Neuronal stem cell (in vitro differentiated cells): Measurements from ENCODE around the gene DEGS2.

Experiments
- DNase-seq: peaks from one replicate; pipeline ENCODE4 v3.0.0-alpha.2; 2013; ENCODE audit warnings: low spot score
- H2AFZ ChIP-seq: one replicate; pipeline ENCODE4 v1.6.1; 2013; ENCODE audit warnings: mild to moderate bottlenecking, low read length, inconsistent platforms
- H2AK5ac ChIP-seq: 2 replicates; pipeline ENCODE4 v1.6.1; 2013; ENCODE audit warnings: low read depth, mild to moderate bottlenecking, inconsistent platforms, low read length, moderate library complexity, mixed read lengths
- H2BK120ac ChIP-seq: 2 replicates; pipeline ENCODE4 v1.6.1; 2013; ENCODE audit warnings: low read depth, mild to moderate bottlenecking, inconsistent platforms, low read length, moderate library complexity, mixed read lengths
- H2BK12ac ChIP-seq: one replicate; pipeline ENCODE4 v1.6.1; 2013; ENCODE audit warnings: low read length, inconsistent platforms
- H2BK15ac ChIP-seq: 2 replicates; pipeline ENCODE4 v1.6.1; 2013; ENCODE audit warnings: mild to moderate bottlenecking, low read length, inconsistent platforms, mixed read lengths
- H2BK5ac ChIP-seq: one replicate; pipeline ENCODE4 v1.6.1; 2013; ENCODE audit warnings: inconsistent platforms, mild to moderate bottlenecking, low read length, moderate library complexity
- H3K14ac ChIP-seq: one replicate; pipeline ENCODE4 v1.6.1; 2013; ENCODE audit warnings: low read length, inconsistent platforms
- H3K18ac ChIP-seq: 2 replicates; pipeline ENCODE4 v1.6.1; 2013; ENCODE audit warnings: low read length, inconsistent platforms
- H3K23ac ChIP-seq: 2 replicates; pipeline ENCODE4 v1.6.1; 2013; ENCODE audit warnings: low read depth, mild to moderate bottlenecking, mixed read lengths, low read length, inconsistent platforms; ENCODE audit not compliant: poor library complexity
- H3K27ac ChIP-seq: replicated peaks from 3 replicates; pipeline ENCODE4 v1.5.1; 2013; ENCODE audit warnings: low read length, inconsistent platforms
- H3K27me3 ChIP-seq, 3 experiments: 2 replicates each; pipeline ENCODE4 v1.6.1; 2013; ENCODE audit warnings: low read length in 3 of 3, mild to moderate bottlenecking in 2 of 3, inconsistent platforms in 1 of 3, low read depth in 1 of 3, mixed read lengths in 1 of 3, moderate library complexity in 1 of 3; ENCODE audit not compliant: control insufficient read depth in 3 of 3, insufficient read depth in 3 of 3
- H3K36me3 ChIP-seq, 2 donors: replicated peaks in 1 of 2; 2 replicates each; pipeline ENCODE4 v1.6.1; 2013; ENCODE audit warnings: low read length in 2 of 2; ENCODE audit not compliant: control insufficient read depth in 2 of 2, insufficient read depth in 2 of 2
- H3K4ac ChIP-seq: 2 replicates; pipeline ENCODE4 v1.6.1; 2013; ENCODE audit warnings: inconsistent platforms, mild to moderate bottlenecking, low read length, moderate library complexity
- H3K4me1 ChIP-seq, 2 donors: 1 replicate in 1 of 2; 2 replicates in 1 of 2; pipeline ENCODE4 v1.6.1; 2013; ENCODE audit warnings: low read length in 2 of 2, low read depth in 1 of 2; ENCODE audit not compliant: control insufficient read depth in 2 of 2, insufficient read depth in 1 of 2
- H3K4me2 ChIP-seq: one replicate; pipeline ENCODE4 v1.6.1; 2013; ENCODE audit warnings: mild to moderate bottlenecking, low read length, inconsistent platforms; ENCODE audit not compliant: insufficient read depth, poor library complexity, severe bottlenecking
- H3K4me3 ChIP-seq, 2 donors: 2 replicates each; pipeline ENCODE4 v1.5.1; 2013; ENCODE audit warnings: low read length in 2 of 2, mild to moderate bottlenecking in 2 of 2, inconsistent platforms in 1 of 2, moderate library complexity in 1 of 2
- H3K79me1 ChIP-seq: one replicate; pipeline ENCODE4 v1.6.1; 2013; ENCODE audit warnings: low read depth, mild to moderate bottlenecking, inconsistent platforms, low read length, moderate library complexity
- H3K9ac ChIP-seq: one replicate; pipeline ENCODE4 v1.6.1; 2013; ENCODE audit warnings: mild to moderate bottlenecking, low read depth, low read length, inconsistent platforms; ENCODE audit not compliant: poor library complexity
- H3K9me3 ChIP-seq, 2 donors: replicated peaks in 1 of 2; 2 replicates each; pipeline versions ENCODE3 to v1.6.1; 2013; ENCODE audit warnings: low read length in 2 of 2, mild to moderate bottlenecking in 2 of 2, inconsistent platforms in 1 of 2, low read depth in 1 of 2, mixed read lengths in 1 of 2, moderate library complexity in 1 of 2; ENCODE audit not compliant: control insufficient read depth in 2 of 2, insufficient read depth in 1 of 2
- H4K8ac ChIP-seq: one replicate; pipeline ENCODE4 v1.6.1; 2013; ENCODE audit warnings: low read depth, mild to moderate bottlenecking, inconsistent platforms, low read length, moderate library complexity
- H4K91ac ChIP-seq: one replicate; pipeline ENCODE4 v1.6.1; 2013; ENCODE audit warnings: low read length, low read depth, mild to moderate bottlenecking, inconsistent platforms; ENCODE audit not compliant: poor library complexity
- WGBS, 2 donors: extraction: QIAGEN DNeasy Blood & Tissue Kit; methylation state at CpG; one replicate each; pipeline ENCODE4 v1.1.7; 2013; ENCODE audit warnings: missing lambda C conversion rate in 2 of 2, mixed read lengths in 1 of 2; ENCODE audit not compliant: insufficient read length in 2 of 2, insufficient replicate concordance in 1 of 2; ENCODE audit errors: extremely low coverage in 2 of 2; 5-methylcytosine and 5-hydroxymethylcytosine counted together

The DEGS2 gene

DNA sequence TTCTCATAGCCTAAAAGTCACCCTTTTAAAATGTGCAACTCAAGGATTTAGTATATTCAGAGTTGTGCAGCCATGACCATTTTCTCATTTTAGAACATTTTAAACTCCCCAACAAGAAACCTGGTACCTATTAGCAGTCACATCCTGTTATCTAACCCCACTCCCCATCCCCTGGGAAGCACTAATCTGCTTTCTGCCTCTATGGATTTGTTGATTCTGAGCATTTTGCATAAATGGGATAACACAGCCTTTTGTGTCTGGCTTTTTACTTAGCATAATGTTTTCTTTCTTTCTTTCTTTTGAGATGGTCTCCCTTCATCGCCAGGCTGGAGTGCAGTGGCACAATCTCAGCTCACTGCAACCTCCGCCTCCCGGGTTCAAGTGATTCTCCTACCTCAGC lies 40.9 kb upstream of the DEGS2 start:
- Histone ChIP-seq H3K4me2 (no peak overlapping the region), H2BK120ac (no peak overlapping the region), H2AFZ (no peak overlapping the region), H2BK12ac (no peak overlapping the region), H3K4ac (no peak overlapping the region), H4K8ac (no peak overlapping the region), H2BK15ac (no peak overlapping the region), H3K18ac (no peak overlapping the region), H3K4me3 (no peak overlapping the region), H3K4me1 (peaks cover 0 to 2% of the 10 kb centered on the region in 2 donors), H3K9me3 (no peaks in the 10 kb centered on the region), H3K27ac (no peak overlapping the region), H3K27me3 (no peaks in the 10 kb centered on the region), H2BK5ac (no peak overlapping the region), H2AK5ac (no peak overlapping the region), H4K91ac (no peak overlapping the region), H3K9ac (no peak overlapping the region), H3K14ac (no peak overlapping the region), H3K36me3 (peaks cover 0 to 2% of the 10 kb centered on the region in 2 donors), H3K23ac (no peak overlapping the region), H3K79me1 (no peaks in the 10 kb centered on the region)
- no peak for DNase-seq
- no CpG with 5 or more reads among the region's 3 CpGs for WGBS, 2 donors

GRCh38 chr14:100199240-100199860 lies 39.9 kb upstream of the DEGS2 start:
- no peak overlapping the region for H4K91ac ChIP-seq
- H3K14ac ChIP-seq, result no peak overlapping the region
- H3K18ac ChIP-seq, result peak overlapping the region; percentile 80
- no peak overlapping the region for H2AK5ac ChIP-seq
- no peak overlapping the region for H2AFZ ChIP-seq
- H3K27ac ChIP-seq, result no peak overlapping the region
- no peak overlapping the region for H2BK12ac ChIP-seq
- no peak overlapping the region for H3K4me2 ChIP-seq
- H4K8ac ChIP-seq, result no peak overlapping the region
- H2BK120ac ChIP-seq, result no peak overlapping the region
- no peaks in the 10 kb centered on the region for H3K79me1 ChIP-seq
- no peaks in the 10 kb centered on the region for H3K9me3 ChIP-seq
- no peak overlapping the region for H3K9ac ChIP-seq
- peaks cover 0 to 2% of the 10 kb centered on the region in 2 donors for H3K4me1 ChIP-seq
- no CpG with 5 or more reads among the region's 8 CpGs for WGBS, 2 donors
- H3K23ac ChIP-seq, result no peak overlapping the region
- no peak overlapping the region for H2BK15ac ChIP-seq
- DNase-seq, result no peak
- no peak overlapping the region for H2BK5ac ChIP-seq
- no peaks in the 10 kb centered on the region for H3K36me3 ChIP-seq
- no peak overlapping the region for H3K4ac ChIP-seq
- H3K27me3 ChIP-seq, result no peaks in the 10 kb centered on the region
- H3K4me3 ChIP-seq, result no peak overlapping the region

DNA sequence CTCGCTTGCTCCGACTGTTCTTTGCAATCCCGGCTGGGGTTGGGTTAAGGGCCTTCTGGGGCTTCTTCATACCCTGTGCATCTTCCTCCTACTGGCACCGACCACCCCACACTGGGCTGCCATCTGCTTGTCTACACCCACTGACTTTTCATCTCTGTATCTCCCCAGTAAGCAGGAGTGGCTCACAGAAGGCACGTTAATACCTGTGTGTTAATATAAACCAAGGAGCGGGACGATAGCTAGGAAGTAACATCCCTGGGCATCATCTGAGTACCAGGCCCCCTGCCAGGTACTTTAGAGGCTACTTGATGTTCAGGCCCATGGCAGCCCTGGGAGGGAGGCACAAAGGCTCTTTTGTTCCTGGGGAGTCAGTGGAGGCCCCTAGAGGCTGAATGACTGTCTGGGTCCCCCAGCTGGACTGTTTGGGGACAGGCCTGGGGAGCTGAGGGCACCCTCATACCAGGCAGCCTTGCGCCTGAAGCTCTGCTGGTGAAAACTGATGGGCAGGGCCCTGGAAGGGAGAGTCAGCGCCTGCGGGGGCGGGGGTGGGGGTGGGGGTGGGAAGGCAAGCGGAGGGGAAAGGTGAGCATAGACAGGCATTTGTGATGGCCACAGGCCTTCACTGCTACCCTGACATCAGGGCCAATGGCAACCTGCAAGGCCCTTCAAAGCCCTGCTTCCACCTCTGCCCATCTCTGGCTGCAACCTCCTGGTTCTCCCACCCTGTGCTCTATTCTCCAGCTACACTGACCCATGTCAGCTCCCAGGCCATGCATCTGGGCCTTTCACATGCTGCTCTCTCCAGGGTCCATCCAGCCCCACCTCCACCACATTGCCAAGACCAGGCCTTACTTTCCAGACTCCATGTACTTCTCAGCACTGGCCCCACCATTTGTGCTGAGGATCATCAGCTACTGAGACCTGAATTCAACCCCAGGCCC lies 34.2 kb upstream of the DEGS2 start:
- Histone ChIP-seq H4K91ac (no peak overlapping the region), H3K23ac (no peak overlapping the region), H3K4me3 (peak overlapping the region in 1 of 2 donors; percentile 48), H2AK5ac (peak overlapping the region; percentile 31), H3K4ac (no peak overlapping the region), H3K27me3 (no peaks in the 10 kb centered on the region), H3K9ac (peak overlapping the region; percentile 74), H3K18ac (peak overlapping the region; percentile 93), H3K9me3 (no peaks in the 10 kb centered on the region), H3K79me1 (no peaks in the 10 kb centered on the region), H3K4me2 (peak overlapping the region; percentile 54), H2AFZ (peak overlapping the region; percentile 89), H3K14ac (no peak overlapping the region), H4K8ac (no peak overlapping the region), H3K27ac (no peak overlapping the region), H2BK15ac (peak overlapping the region; percentile 75), H2BK12ac (no peak overlapping the region), H3K36me3 (no peaks in the 10 kb centered on the region), H2BK5ac (no peak overlapping the region), H2BK120ac (no peak overlapping the region), H3K4me1 (peaks cover 9 to 10% of the 10 kb centered on the region in 2 donors)
- peak; percentile 17 for DNase-seq
- WGBS, 2 donors, result no CpG with 5 or more reads among the region's 12 CpGs
